Fibroblast of the aortic adventitia (primary cell): ENCODE data around the gene KIF1B. TPM values are rescaled to one million over a fixed set of nuclear protein-coding genes. Genes with fewer than 3 reads are reported as not detected.

Experiments
- DNase-seq: peaks from one replicate; pipeline ENCODE4 v3.0.0-alpha.2; 2010; ENCODE audit warnings: low read depth
- H3K4me3 ChIP-seq: 2 replicates; pipeline ENCODE4 v1.5.1; 2011; ENCODE audit warnings: low read depth, mild to moderate bottlenecking, control low read depth, low read length, moderate library complexity
- total RNA-seq: library from RNA; depleted of rRNA; stranded (reverse); fragments of >200 nt; gene quantifications from 2 replicates; pipeline ENCODE4 v1.2.3, GENCODE V29; 2012; ENCODE audit warnings: low replicate concordance
- TF ChIP-seq, protein P1 (sequence below): IDR thresholded peaks from 2 replicates; pipeline ENCODE4 v1.5.1; 2011; ENCODE audit warnings: mild to moderate bottlenecking, low read length, control low read depth, inconsistent platforms; ENCODE audit not compliant: insufficient read depth

Gene KIF1B
- total RNA-seq, 1 donor = 34.8 TPM

- TF ChIP-seq, protein P1, sequence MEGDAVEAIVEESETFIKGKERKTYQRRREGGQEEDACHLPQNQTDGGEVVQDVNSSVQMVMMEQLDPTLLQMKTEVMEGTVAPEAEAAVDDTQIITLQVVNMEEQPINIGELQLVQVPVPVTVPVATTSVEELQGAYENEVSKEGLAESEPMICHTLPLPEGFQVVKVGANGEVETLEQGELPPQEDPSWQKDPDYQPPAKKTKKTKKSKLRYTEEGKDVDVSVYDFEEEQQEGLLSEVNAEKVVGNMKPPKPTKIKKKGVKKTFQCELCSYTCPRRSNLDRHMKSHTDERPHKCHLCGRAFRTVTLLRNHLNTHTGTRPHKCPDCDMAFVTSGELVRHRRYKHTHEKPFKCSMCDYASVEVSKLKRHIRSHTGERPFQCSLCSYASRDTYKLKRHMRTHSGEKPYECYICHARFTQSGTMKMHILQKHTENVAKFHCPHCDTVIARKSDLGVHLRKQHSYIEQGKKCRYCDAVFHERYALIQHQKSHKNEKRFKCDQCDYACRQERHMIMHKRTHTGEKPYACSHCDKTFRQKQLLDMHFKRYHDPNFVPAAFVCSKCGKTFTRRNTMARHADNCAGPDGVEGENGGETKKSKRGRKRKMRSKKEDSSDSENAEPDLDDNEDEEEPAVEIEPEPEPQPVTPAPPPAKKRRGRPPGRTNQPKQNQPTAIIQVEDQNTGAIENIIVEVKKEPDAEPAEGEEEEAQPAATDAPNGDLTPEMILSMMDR = no peak
- H3K4me3 ChIP-seq = no peak overlapping the region
- DNase-seq = no peak
Measured at GRCh38 chr1:10265027-10265426, 54.7 kb downstream of the KIF1B start.

- no peak overlapping the region for H3K4me3 ChIP-seq
- TF ChIP-seq, protein P1 = no peak
Measured at GRCh38 chr1:10265900-10266299, 55.5 kb downstream of the KIF1B start.

GRCh38 chr1:10267319-10267718, 56.9 kb downstream of the KIF1B start:
- TF ChIP-seq, protein P1 = no peak
- DNase-seq = peak; percentile 77
- H3K4me3 ChIP-seq = no peak overlapping the region

More at GRCh38 chr1:10265900-10266299, 55.5 kb downstream of the KIF1B start:
- DNase-seq = no peak

GRCh38 chr1:10267921-10268320, 57.6 kb downstream of the KIF1B start:
- no peak for DNase-seq
- H3K4me3 ChIP-seq = no peak overlapping the region
- TF ChIP-seq, protein P1 = no peak

- H3K4me3 ChIP-seq = no peak overlapping the region
- TF ChIP-seq, protein P1 = no peak
- DNase-seq = no peak
Measured at GRCh38 chr1:10271090-10271489, 60.7 kb downstream of the KIF1B start.

DNA sequence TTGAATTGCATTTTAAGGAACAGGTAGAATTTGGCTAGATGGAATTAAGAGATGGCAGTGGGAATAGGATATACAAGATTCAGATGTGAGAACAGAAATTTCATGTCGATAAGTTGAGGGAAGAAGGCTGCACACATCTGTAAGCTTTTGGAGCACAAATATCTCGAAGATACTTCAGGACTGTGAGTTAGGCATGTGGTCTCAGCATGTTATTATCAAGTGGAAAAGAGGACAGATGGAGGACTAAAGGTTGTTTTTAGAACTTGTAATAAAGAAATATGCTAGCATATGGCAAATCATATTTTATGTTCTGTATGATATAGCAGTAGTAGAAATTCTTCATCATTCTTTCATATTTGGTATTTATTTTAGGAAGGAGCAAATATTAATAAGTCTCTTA, 61.5 kb downstream of the KIF1B start:
- no peak for DNase-seq
- no peak overlapping the region for H3K4me3 ChIP-seq
- TF ChIP-seq, protein P1 = no peak

- H3K4me3 ChIP-seq = no peak overlapping the region
- TF ChIP-seq, protein P1 = no peak
- no peak for DNase-seq
Measured at GRCh38 chr1:10272274-10272673, 61.9 kb downstream of the KIF1B start.
